OCI-LY1 (cell line): ENCODE data around the gene MAPRE3.

Source experiments
- H2AFZ ChIP-seq: fragments of 200-600 bp; sonication (generic), shearing (Covaris generic); 2 replicates; pipeline ENCODE4 v1.6.0; 2014; ENCODE audit warnings: antibody characterized with exemption, mild to moderate bottlenecking, low read length
- H3F3A ChIP-seq: fragments of 200-600 bp; sonication (generic), shearing (Covaris generic); 2 replicates; pipeline ENCODE4 v1.6.0; 2014; ENCODE audit warnings: mild to moderate bottlenecking, antibody characterized with exemption, low read length, moderate library complexity; ENCODE audit not compliant: insufficient read depth
- H3K27ac ChIP-seq: fragments of 200-600 bp; sonication (generic); 2 replicates; pipeline ENCODE4 v1.5.1; 2014; ENCODE audit warnings: low read length, mixed run types, mild to moderate bottlenecking, low read depth; ENCODE audit not compliant: poor library complexity, severe bottlenecking
- H3K27me3 ChIP-seq: fragments of 200-600 bp; sonication (generic); 2 replicates; pipeline ENCODE4 v1.6.0; 2014; ENCODE audit warnings: antibody characterized with exemption, mild to moderate bottlenecking, low read length, moderate library complexity; ENCODE audit not compliant: insufficient read depth
- H3K36me3 ChIP-seq: fragments of 200-600 bp; sonication (generic); 2 replicates; pipeline ENCODE4 v1.6.1; 2014; ENCODE audit warnings: mild to moderate bottlenecking, antibody characterized with exemption, low read length, moderate library complexity, mixed read lengths; ENCODE audit not compliant: insufficient read depth
- H3K4me1 ChIP-seq: fragments of 200-600 bp; sonication (generic); 2 replicates; pipeline ENCODE4 v1.5.1; 2014; ENCODE audit warnings: mild to moderate bottlenecking, low read length, moderate library complexity; ENCODE audit not compliant: insufficient read depth, severe bottlenecking
- H3K4me2 ChIP-seq: fragments of 200-600 bp; sonication (generic), shearing (Covaris generic); 2 replicates; pipeline ENCODE4 v1.6.1; 2014; ENCODE audit warnings: low read length
- H3K4me3 ChIP-seq: fragments of 200-600 bp; sonication (generic); 2 replicates; pipeline ENCODE4 v1.5.1; 2014; ENCODE audit warnings: low read length, low read depth, mild to moderate bottlenecking, mixed read lengths; ENCODE audit not compliant: poor library complexity, severe bottlenecking
- H3K79me2 ChIP-seq: fragments of 200-600 bp; shearing (Covaris generic); 2 replicates; pipeline ENCODE4 v1.6.1; 2016; ENCODE audit warnings: mixed run types, low read length, mixed read lengths; ENCODE audit not compliant: insufficient read depth
- H3K9ac ChIP-seq: fragments of 200-600 bp; sonication (generic), shearing (Covaris generic); 2 replicates; pipeline ENCODE4 v1.6.1; 2014; ENCODE audit warnings: mild to moderate bottlenecking, low read length, mixed read lengths
- H3K9me2 ChIP-seq: fragments of 200-600 bp; sonication (generic), shearing (Covaris generic); 2 replicates; pipeline ENCODE4 v1.6.1; 2014; ENCODE audit warnings: low read depth, mild to moderate bottlenecking, low read length, mixed read lengths
- H3K9me3 ChIP-seq: fragments of 200-600 bp; shearing (Covaris generic); 2 replicates; pipeline ENCODE4 v1.6.1; 2014; ENCODE audit warnings: low read length, mixed read lengths
- H4K20me1 ChIP-seq: fragments of 200-600 bp; sonication (generic), shearing (Covaris generic); 2 replicates; pipeline ENCODE4 v1.6.0; 2016; ENCODE audit warnings: mild to moderate bottlenecking, low read length; ENCODE audit not compliant: insufficient read depth
- EZH2 ChIP-seq: fragments of 200-600 bp; sonication (generic), shearing (Covaris generic); IDR thresholded peaks from 2 replicates; pipeline ENCODE4 v1.8.0; 2017; ENCODE audit warnings: borderline replicate concordance, mixed run types, mild to moderate bottlenecking, antibody characterized with exemption, low read length, moderate library complexity, mixed read lengths
- TF ChIP-seq, protein P1 (sequence below): fragments of 200-600 bp; sonication (generic), shearing (Covaris generic); IDR thresholded peaks from 2 replicates; pipeline ENCODE4 v1.5.1; 2017; ENCODE audit warnings: mild to moderate bottlenecking, antibody characterized with exemption, low read length, moderate library complexity, mixed read lengths

Gene MAPRE3

DNA sequence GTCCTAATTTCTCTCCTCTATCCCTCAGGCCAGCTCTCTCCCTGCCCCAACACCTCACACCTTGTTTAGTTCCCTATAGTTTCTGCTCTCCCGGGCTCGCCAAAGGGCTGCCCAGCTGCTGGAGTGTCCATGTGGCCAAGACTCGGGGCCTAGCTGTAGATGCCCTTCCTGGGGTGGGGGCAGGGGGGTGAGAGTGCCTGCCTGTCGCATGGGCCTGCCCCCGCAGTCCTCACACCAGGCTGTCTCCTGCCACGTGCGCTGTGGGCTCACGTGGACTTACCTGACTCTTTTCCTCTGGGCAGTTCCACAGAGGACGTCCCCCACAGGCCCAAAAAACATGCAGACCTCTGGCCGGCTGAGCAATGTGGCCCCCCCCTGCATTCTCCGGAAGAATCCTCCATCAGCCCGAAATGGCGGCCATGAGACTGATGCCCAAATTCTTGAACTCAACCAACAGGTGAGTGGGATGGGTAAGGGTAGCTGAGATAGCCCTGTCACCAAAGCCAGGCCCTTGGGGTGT, 54.9 kb downstream of the MAPRE3 start:
- Histone ChIP-seq H3K27me3 (no peaks in the 10 kb centered on the region), H3K4me1 (no peaks in the 10 kb centered on the region), H2AFZ (no peak overlapping the region), H3K9ac (no peak overlapping the region), H3K4me2 (no peak overlapping the region), H3F3A (no peaks in the 10 kb centered on the region), H4K20me1 (no peaks in the 10 kb centered on the region), H3K4me3 (no peak overlapping the region), H3K36me3 (no peaks in the 10 kb centered on the region), H3K27ac (no peak overlapping the region), H3K9me2 (no peaks in the 10 kb centered on the region), H3K79me2 (no peaks in the 10 kb centered on the region), H3K9me3 (no peaks in the 10 kb centered on the region)
- TF ChIP-seq, protein P1, sequence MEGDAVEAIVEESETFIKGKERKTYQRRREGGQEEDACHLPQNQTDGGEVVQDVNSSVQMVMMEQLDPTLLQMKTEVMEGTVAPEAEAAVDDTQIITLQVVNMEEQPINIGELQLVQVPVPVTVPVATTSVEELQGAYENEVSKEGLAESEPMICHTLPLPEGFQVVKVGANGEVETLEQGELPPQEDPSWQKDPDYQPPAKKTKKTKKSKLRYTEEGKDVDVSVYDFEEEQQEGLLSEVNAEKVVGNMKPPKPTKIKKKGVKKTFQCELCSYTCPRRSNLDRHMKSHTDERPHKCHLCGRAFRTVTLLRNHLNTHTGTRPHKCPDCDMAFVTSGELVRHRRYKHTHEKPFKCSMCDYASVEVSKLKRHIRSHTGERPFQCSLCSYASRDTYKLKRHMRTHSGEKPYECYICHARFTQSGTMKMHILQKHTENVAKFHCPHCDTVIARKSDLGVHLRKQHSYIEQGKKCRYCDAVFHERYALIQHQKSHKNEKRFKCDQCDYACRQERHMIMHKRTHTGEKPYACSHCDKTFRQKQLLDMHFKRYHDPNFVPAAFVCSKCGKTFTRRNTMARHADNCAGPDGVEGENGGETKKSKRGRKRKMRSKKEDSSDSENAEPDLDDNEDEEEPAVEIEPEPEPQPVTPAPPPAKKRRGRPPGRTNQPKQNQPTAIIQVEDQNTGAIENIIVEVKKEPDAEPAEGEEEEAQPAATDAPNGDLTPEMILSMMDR: no peak
- no peak for TF ChIP-seq EZH2

DNA sequence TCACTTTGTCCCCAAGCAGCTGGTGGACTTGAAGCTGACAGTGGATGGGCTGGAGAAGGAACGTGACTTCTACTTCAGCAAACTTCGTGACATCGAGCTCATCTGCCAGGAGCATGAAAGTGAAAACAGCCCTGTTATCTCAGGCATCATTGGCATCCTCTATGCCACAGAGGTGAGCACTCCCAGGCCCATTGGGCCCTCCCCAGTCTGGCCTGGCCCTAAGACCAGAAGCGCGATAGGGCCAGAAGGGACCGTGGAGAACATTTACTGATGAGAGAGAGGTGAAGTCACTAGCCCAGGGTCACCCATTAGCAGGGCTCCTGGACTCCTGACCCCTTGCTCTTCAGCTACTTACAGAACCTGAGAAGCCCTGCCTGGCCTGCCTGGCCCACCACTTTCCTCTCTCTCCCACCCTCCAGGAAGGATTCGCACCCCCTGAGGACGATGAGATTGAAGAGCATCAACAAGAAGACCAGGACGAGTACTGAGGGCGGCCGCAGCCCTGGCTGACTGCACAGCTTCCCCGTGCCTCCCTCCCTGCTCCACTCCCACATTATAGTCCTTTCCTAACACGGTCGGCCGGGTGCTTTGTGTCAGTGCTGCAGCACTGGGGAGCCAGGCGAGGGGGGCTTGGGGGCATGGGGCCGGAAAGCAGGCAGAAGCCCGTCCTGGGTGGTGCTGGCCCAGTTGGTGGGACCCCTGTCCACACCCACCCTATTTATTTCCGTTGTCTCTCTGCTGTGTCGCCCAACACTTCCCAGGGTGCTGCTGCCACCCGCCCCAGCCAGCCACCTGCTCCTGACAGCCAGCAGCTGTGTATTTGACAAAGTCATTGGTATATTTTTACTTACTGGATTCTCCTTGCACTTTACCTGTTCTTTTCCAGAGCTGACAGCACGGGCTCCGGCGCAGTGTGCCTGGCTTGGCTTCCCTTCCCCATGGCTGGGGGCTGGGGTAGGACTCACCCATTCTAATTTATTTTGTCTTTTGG, 55.7 kb downstream of the MAPRE3 start:
- Histone ChIP-seq H3K79me2 (no peaks in the 10 kb centered on the region), H3K27me3 (no peaks in the 10 kb centered on the region), H3K9me2 (no peaks in the 10 kb centered on the region), H3K9me3 (no peaks in the 10 kb centered on the region), H3K4me2 (no peak overlapping the region), H3K9ac (no peak overlapping the region), H2AFZ (no peak overlapping the region), H3K4me1 (no peaks in the 10 kb centered on the region), H3K36me3 (no peaks in the 10 kb centered on the region), H3K4me3 (no peak overlapping the region), H3K27ac (no peak overlapping the region), H4K20me1 (no peaks in the 10 kb centered on the region), H3F3A (no peaks in the 10 kb centered on the region)
- TF ChIP-seq EZH2: no peak
- TF ChIP-seq, protein P1: no peak

DNA sequence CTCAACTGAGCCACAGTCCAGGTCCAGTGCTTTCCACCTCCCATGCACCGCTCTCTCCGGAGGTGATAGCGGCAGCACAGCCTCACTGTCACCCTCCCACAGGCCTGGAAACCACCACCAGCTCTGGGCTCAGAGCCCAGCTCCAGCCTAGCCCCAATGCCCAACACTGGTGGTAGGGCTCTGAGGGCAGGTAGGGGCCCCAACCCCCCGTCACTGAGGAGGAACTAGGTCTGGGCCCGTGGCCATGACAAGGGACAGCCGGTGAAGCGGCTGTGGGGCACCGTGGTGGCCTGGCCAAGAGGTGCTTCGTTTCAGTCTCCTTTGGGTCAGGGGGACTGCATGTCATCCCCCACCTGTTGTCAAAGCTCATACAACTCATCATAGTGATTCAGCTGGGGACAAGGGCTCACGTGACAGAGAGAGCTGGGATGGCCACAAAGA, 56.8 kb downstream of the MAPRE3 start:
- no peak for TF ChIP-seq EZH2
- TF ChIP-seq, protein P1: no peak
- Histone ChIP-seq H3K27ac (no peak overlapping the region), H3K79me2 (no peaks in the 10 kb centered on the region), H3K9ac (no peak overlapping the region), H3K9me3 (no peaks in the 10 kb centered on the region), H4K20me1 (no peaks in the 10 kb centered on the region), H3K4me2 (no peak overlapping the region), H2AFZ (no peak overlapping the region), H3K4me1 (peaks cover 4% of the 10 kb centered on the region), H3K27me3 (no peaks in the 10 kb centered on the region), H3K36me3 (no peaks in the 10 kb centered on the region), H3K9me2 (no peaks in the 10 kb centered on the region), H3F3A (no peaks in the 10 kb centered on the region), H3K4me3 (no peak overlapping the region)
